ENCODE data around the gene ANO7.
A peak's percentile ranks its signal among the peaks of the same experiment; 100 is the strongest.

DNA sequence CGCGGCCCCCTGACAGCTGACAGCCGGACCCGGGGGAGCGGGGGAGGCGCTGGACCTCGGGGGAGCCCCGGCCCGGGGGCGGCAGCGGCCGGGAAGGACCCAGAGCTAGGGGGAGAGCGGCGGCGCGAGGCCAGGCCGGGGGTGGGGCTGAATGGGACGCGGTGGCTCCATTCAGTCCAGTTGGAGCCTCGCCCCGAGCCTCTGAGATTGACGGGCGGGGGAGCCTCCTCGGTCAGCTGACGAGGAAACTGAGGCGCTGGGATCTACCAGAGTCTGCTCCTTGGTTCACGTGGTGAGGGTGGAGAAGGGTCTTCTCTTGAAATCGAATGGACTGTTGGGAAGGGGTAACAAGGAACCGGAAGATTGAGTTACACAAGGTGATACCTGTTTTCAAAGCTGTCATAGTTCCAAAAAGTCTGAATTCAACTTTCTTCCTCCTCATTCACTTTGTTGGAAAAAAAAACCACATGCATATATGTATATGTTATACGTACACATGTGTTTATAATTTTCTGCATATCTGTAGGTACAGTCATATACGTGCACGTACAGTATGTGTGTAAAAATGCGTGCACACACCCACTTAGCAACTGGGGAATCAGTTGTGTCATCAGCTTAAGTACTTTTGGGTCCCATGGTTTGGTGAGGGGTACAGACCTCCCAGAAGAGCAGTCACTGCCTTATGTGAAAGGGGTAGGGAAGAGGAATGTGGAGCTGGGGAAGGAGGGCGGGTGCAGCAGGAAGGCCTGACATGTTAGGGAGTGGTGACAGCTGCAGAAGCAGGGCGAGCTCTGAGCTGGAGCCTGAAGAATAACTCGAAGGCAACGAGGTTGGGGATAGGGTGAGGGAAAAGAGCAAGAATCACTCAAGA, 37.6 kb upstream of the ANO7 start:
- peak; percentile 12 for TF ChIP-seq POLR2A (IDR thresholded peaks at IDR 0.05; ENCODE audit: low read length)
- TF ChIP-seq GATA1 (IDR thresholded peaks at IDR 0.05; ENCODE audit: low read depth, low read length), result no peak
